GM19452 (cell line): ENCODE measurements around the gene ENTREP1.
"Not testable (repeated sequence)": the region's sequence is repeated elsewhere in the genome, so short reads cannot be mapped to it uniquely, and the experiment has no call there.

Source experiments
- ATAC-seq: cut with Tn5 transposase; IDR thresholded peaks from one replicate; pipeline ENCODE4 v1.9.1; 2021; ENCODE audit not compliant: unreplicated experiment

Gene ENTREP1

GRCh38 chr9:69324549-69325401 is at the start of gene ENTREP1:
TSS of gene ENTREP1 (plus strand) at chr9:69325215. CDS start at chr9:69325310, 95 bp downstream.
- ATAC-seq = no peak

- ATAC-seq = no peak
Measured at GRCh38 chr9:69276775-69277174, 48.2 kb upstream of the ENTREP1 start.

- peak; percentile 85 for ATAC-seq
Measured at GRCh38 chr9:69279084-69279731, 45.8 kb upstream of the ENTREP1 start.

GRCh38 chr9:69279733-69280132 is 45.3 kb upstream of the ENTREP1 start:
- ATAC-seq = no peak

GRCh38 chr9:69283003-69283402 is 42.0 kb upstream of the ENTREP1 start:
- no peak for ATAC-seq

- no peak for ATAC-seq
Measured at GRCh38 chr9:69292078-69292477, 32.9 kb upstream of the ENTREP1 start.

- ATAC-seq = no peak
Measured at GRCh38 chr9:69293156-69293555, 31.9 kb upstream of the ENTREP1 start.

GRCh38 chr9:69295872-69296552 is 29.0 kb upstream of the ENTREP1 start:
- ATAC-seq = no peak

- ATAC-seq = no peak
Measured at GRCh38 chr9:69297300-69297980, 27.6 kb upstream of the ENTREP1 start.

GRCh38 chr9:69299315-69299714 is 25.7 kb upstream of the ENTREP1 start:
- no peak for ATAC-seq

GRCh38 chr9:69299826-69300225 is 25.2 kb upstream of the ENTREP1 start:
- no peak for ATAC-seq

GRCh38 chr9:69303331-69303730 is 21.7 kb upstream of the ENTREP1 start:
- ATAC-seq = no peak

- ATAC-seq = not testable (repeated sequence)
Measured at GRCh38 chr9:69306895-69307445, 18.0 kb upstream of the ENTREP1 start.

- ATAC-seq = no peak
Measured at GRCh38 chr9:69307446-69308205, 17.4 kb upstream of the ENTREP1 start.

GRCh38 chr9:69308206-69308931 is 16.6 kb upstream of the ENTREP1 start:
- no peak for ATAC-seq

GRCh38 chr9:69313175-69313574 is 11.8 kb upstream of the ENTREP1 start:
- no peak for ATAC-seq

- ATAC-seq = no peak
Measured at GRCh38 chr9:69314547-69314946, 10.5 kb upstream of the ENTREP1 start.

- ATAC-seq = no peak
Measured at GRCh38 chr9:69317081-69317480, 7.9 kb upstream of the ENTREP1 start.

- ATAC-seq = peak; percentile 92
Measured at GRCh38 chr9:69317894-69318293, 7.1 kb upstream of the ENTREP1 start.
